Skeletal muscle tissue (tissue), 4 donors: ENCODE measurements around the gene PTPRM. TPM values are rescaled to one million over a fixed set of nuclear protein-coding genes. Genes with fewer than 3 reads are reported as not detected.

Experiments
- H3K27ac ChIP-seq: one replicate; pipeline ENCODE4 v1.7.0; 2013; ENCODE audit warnings: mild to moderate bottlenecking, low read depth, low read length, inconsistent platforms
- H3K27me3 ChIP-seq, 3 donors: one replicate each; pipeline ENCODE4 v1.7.0; 2013; ENCODE audit warnings: low read length in 3 of 3; ENCODE audit not compliant: control insufficient read depth in 3 of 3, insufficient read depth in 3 of 3
- H3K36me3 ChIP-seq, 3 donors: one replicate each; pipeline ENCODE4 v1.7.0; 2013; ENCODE audit warnings: low read length in 3 of 3; ENCODE audit not compliant: control insufficient read depth in 3 of 3, insufficient read depth in 3 of 3
- H3K4me1 ChIP-seq, 3 donors: one replicate each; pipeline ENCODE4 v1.7.0; 2013; ENCODE audit warnings: low read length in 3 of 3, mild to moderate bottlenecking in 3 of 3; ENCODE audit not compliant: control insufficient read depth in 3 of 3, insufficient read depth in 3 of 3
- H3K4me3 ChIP-seq, 3 donors: one replicate each; pipeline ENCODE4 v1.7.0; 2013; ENCODE audit warnings: low read length in 3 of 3
- H3K9ac ChIP-seq, 3 donors: one replicate each; pipeline ENCODE4 v1.7.0; 2013; ENCODE audit warnings: low read length in 3 of 3, mild to moderate bottlenecking in 3 of 3, moderate library complexity in 2 of 3, low read depth in 1 of 3
- H3K9me3 ChIP-seq, 3 donors: one replicate each; pipeline ENCODE4 v1.7.0; 2013; ENCODE audit warnings: low read length in 3 of 3; ENCODE audit not compliant: control insufficient read depth in 3 of 3
- total RNA-seq: library from RNA; depleted of rRNA; stranded (reverse); fragments of >200 nt; gene quantifications from one replicate; pipeline ENCODE4 v1.2.3, GENCODE V29; 2014
- donor health status: Osteomylitis.

Gene PTPRM
- total RNA-seq, 1 donor from 2014 or later: 68.9 TPM

DNA sequence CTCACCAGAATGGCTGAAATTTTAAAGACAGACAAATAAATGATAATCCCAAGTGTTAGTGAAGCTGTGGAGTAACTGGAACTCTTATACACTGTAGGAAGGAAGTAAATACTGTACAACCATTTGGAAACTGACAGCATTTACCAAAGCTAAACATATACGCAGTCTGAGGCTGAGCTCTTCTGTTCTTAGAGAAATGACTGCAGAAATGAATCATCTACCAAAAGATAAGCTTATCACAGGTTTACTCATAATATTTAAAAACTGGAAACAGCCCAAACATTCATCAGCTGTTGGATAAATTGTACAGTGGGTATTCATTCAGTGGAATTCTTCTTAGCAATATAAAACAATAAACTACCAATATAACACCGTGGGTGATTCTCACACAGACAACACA lies 824.0 kb downstream of the PTPRM start:
- Histone ChIP-seq H3K9ac (no peak overlapping the region), H3K9me3 (no peaks in the 10 kb centered on the region), H3K4me3 (no peak overlapping the region), H3K27me3 (no peaks in the 10 kb centered on the region), H3K4me1 (peaks cover 0 to 2% (median 0%) of the 10 kb centered on the region in 3 donors), H3K36me3 (peaks cover 33 to 51% (median 42%) of the 10 kb centered on the region in 3 donors), H3K27ac (no peak overlapping the region)

DNA sequence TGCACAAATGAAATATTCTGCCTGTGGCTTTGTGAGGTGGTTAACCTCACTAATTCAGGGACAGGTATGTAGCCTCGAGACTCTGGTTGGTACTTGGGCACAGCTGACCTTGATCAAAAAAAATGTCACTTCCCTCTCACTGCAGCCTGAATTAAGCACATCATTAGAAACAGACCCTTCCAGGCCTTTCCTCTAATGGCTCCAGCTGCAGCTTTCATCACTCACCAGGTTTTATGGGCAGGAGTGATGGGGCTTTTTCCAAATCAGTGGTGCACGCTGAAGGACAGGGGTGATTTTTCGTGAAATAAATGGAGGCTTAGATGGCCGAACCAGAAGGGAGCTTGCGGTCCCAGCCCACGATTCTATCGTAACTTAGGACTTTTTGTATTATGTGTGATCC lies 829.1 kb downstream of the PTPRM start:
- H3K36me3 ChIP-seq: peaks cover 34 to 39% (median 35%) of the 10 kb centered on the region in 3 donors
- no peak overlapping the region for H3K27ac ChIP-seq
- no peak overlapping the region for H3K9ac ChIP-seq
- H3K27me3 ChIP-seq: no peaks in the 10 kb centered on the region
- no peak overlapping the region for H3K4me3 ChIP-seq
- peaks cover 0 to 2% (median 0%) of the 10 kb centered on the region in 3 donors for H3K4me1 ChIP-seq
- no peaks in the 10 kb centered on the region for H3K9me3 ChIP-seq

DNA sequence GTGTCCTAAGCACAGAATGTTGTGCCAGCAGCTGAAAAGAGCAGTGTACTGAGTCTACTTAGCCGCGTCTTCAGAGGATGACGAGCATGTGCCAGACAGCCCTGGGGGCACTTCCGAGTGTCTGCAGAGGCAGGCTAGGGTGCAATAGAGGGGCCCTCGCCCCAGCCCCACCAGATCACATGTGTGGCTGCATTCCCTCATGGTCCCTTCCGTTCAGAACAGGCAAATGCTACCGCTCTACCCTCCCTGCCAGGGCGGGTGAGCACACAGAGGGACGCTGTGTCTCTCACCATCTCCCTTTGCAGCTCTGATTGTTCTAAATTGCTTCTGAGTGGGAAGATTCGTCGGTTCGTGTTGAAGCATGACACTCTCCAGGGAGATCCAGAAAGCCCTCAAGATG lies 829.9 kb downstream of the PTPRM start:
- H3K27me3 ChIP-seq: no peaks in the 10 kb centered on the region
- peaks cover 34 to 38% (median 37%) of the 10 kb centered on the region in 3 donors for H3K36me3 ChIP-seq
- no peak overlapping the region for H3K4me3 ChIP-seq
- H3K4me1 ChIP-seq: peaks cover 0 to 2% (median 0%) of the 10 kb centered on the region in 3 donors
- H3K9ac ChIP-seq: no peak overlapping the region
- no peaks in the 10 kb centered on the region for H3K9me3 ChIP-seq
- no peak overlapping the region for H3K27ac ChIP-seq

DNA sequence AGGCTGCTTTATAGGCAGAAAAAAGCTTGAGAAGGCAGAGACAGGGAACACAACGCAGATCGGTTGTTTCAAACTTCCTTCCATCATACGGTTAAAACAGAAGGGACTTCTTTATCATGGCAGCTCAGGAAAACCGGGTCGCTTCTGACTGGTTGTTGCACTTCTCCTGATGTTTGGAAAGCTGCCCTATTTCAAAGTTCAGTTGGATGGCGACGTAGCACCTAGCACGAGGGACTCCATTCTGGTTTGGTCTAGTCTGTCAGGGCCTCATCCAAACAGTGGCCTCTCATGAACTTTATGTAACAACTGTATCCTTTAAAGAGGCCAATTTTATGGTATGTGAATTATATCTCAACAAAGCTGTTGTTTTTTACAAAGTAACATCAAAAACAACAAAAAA lies 832.0 kb downstream of the PTPRM start:
- Histone ChIP-seq H3K27me3 (no peaks in the 10 kb centered on the region), H3K36me3 (peaks cover 36 to 38% (median 38%) of the 10 kb centered on the region in 3 donors)

DNA sequence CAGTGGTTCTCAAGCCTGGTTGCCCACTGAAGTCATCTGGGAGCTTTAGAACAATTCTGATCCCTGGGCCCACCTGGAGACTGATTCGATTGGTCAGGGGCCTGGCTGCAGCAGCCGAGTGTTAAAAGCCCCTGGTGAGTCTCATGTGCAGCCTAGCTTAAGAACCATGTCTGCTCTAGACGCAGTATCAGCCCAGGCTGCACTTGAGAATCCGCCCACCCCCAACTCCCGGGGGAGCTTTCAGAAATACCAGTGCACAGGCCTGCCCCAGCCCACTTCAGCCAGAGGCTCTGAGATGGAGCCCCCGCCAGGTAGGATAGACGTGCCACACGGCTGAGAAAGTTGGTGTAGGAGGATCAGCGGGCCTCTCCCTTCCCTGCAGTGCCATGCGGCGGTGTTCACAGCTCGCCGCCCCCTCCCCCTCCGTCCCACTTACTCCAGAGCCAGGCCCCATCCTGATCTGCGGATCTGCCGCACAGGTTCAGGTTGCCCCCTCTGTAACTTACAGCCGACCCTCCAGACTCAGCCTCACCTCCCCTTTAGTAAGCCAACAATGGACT lies 833.2 kb downstream of the PTPRM start:
- peaks cover 27 to 34% (median 30%) of the 10 kb centered on the region in 3 donors for H3K36me3 ChIP-seq
- H3K27me3 ChIP-seq: no peaks in the 10 kb centered on the region
- no peak overlapping the region for H3K9ac ChIP-seq
- H3K4me1 ChIP-seq: no peaks in the 10 kb centered on the region
- no peaks in the 10 kb centered on the region for H3K9me3 ChIP-seq
- no peak overlapping the region for H3K27ac ChIP-seq
- no peak overlapping the region for H3K4me3 ChIP-seq

More for the DNA sequence above, 832.0 kb downstream of the PTPRM start:
- H3K9me3 ChIP-seq: no peaks in the 10 kb centered on the region
- H3K9ac ChIP-seq: no peak overlapping the region
- H3K27ac ChIP-seq: no peak overlapping the region
- H3K4me1 ChIP-seq: peaks cover 0 to 2% (median 0%) of the 10 kb centered on the region in 3 donors
- no peak overlapping the region for H3K4me3 ChIP-seq

DNA sequence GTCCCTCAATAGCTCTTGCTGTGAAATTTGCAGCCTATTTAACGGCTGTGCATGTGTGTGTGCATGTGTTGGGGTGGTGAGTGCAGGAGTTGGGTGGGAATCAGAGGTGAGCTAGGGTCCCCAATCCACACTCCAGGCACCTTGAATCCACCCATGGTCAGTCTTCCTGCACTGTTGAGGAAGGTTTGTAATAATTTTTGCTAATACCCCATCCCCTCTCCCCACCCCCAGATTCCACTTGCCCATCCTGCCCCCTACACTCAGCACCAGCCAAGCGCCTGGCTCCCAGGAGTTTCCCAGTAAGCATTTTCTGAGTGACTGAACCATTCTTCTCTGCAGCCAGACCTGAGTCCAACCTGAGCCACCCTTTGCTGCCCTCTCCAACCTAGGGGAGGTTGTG lies 833.7 kb downstream of the PTPRM start:
- H3K4me3 ChIP-seq: no peak overlapping the region
- H3K27me3 ChIP-seq: no peaks in the 10 kb centered on the region
- H3K27ac ChIP-seq: no peak overlapping the region
- H3K9ac ChIP-seq: no peak overlapping the region
- peaks cover 22 to 31% (median 29%) of the 10 kb centered on the region in 3 donors for H3K36me3 ChIP-seq
- H3K9me3 ChIP-seq: no peaks in the 10 kb centered on the region
- no peaks in the 10 kb centered on the region for H3K4me1 ChIP-seq

DNA sequence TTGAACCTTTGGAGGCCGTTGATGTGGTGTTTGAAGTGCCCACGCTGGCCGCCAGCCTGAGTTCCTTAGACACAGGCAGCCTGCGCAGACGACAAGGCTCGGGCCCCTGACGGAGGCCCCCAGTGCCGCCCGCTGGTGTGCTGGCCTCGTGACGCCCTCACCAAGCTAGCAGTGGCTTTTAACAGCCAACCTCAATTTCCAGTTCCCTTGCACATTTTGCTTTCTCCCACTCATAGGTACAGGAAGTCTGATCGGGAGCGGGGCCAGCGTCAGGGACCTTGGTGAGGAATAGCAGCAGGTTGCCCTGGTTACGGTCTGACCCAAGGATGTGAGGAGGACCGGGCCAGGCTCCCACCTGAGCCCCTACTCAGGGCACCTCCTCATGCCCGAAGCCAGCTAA lies 834.5 kb downstream of the PTPRM start:
- no peak overlapping the region for H3K4me3 ChIP-seq
- peaks cover 25 to 30% (median 28%) of the 10 kb centered on the region in 3 donors for H3K36me3 ChIP-seq
- no peaks in the 10 kb centered on the region for H3K9me3 ChIP-seq
- no peak overlapping the region for H3K9ac ChIP-seq
- H3K27me3 ChIP-seq: no peaks in the 10 kb centered on the region
- H3K4me1 ChIP-seq: no peaks in the 10 kb centered on the region
- no peak overlapping the region for H3K27ac ChIP-seq

DNA sequence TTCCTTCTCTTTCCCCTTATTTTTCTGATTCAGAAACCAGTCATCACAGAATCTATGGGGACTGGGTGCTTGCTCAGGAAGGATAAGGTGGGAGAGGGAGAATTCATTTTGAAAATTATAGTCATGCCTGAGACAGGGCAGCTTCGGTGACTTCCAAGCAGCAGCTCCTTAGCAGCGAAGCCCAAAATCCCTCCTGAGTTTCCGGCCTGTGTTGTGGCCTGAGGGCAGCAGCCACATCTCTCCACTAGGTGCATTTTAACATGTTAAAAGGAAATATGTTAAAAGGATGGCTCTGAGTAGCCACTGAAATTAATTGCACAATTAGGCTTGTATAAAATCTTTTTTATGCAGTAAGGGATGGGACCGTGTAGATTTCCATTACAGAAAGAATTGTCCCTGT lies 835.1 kb downstream of the PTPRM start:
- Histone ChIP-seq H3K36me3 (peaks cover 24 to 30% (median 27%) of the 10 kb centered on the region in 3 donors), H3K4me1 (no peaks in the 10 kb centered on the region)

DNA sequence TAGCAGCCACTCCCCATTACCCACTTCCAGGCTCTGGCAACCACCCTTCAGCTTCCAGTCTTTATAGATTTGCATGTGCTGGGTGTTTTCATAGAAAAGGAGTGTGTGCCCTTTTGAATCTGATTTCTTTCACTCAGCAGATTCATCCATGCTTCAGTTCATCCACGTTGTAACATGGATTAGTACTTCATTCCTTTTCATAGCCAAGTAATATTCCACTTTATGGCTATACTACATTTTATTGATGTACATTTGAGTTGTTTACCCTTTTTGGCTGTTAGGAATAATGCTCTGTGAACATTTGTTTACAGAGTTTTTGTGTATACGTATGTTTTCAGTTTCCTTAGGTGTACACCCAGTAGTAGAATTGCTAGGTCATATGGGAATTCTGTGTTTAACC lies 836.6 kb downstream of the PTPRM start:
- Histone ChIP-seq H3K9me3 (no peaks in the 10 kb centered on the region), H3K4me1 (no peaks in the 10 kb centered on the region), H3K27ac (no peak overlapping the region), H3K9ac (no peak overlapping the region), H3K36me3 (peaks cover 22 to 30% (median 28%) of the 10 kb centered on the region in 3 donors), H3K27me3 (no peaks in the 10 kb centered on the region), H3K4me3 (no peak overlapping the region)

More for the DNA sequence above, 835.1 kb downstream of the PTPRM start:
- H3K27me3 ChIP-seq: no peaks in the 10 kb centered on the region
- H3K9me3 ChIP-seq: no peaks in the 10 kb centered on the region
- H3K4me3 ChIP-seq: no peak overlapping the region
- no peak overlapping the region for H3K9ac ChIP-seq
- no peak overlapping the region for H3K27ac ChIP-seq

DNA sequence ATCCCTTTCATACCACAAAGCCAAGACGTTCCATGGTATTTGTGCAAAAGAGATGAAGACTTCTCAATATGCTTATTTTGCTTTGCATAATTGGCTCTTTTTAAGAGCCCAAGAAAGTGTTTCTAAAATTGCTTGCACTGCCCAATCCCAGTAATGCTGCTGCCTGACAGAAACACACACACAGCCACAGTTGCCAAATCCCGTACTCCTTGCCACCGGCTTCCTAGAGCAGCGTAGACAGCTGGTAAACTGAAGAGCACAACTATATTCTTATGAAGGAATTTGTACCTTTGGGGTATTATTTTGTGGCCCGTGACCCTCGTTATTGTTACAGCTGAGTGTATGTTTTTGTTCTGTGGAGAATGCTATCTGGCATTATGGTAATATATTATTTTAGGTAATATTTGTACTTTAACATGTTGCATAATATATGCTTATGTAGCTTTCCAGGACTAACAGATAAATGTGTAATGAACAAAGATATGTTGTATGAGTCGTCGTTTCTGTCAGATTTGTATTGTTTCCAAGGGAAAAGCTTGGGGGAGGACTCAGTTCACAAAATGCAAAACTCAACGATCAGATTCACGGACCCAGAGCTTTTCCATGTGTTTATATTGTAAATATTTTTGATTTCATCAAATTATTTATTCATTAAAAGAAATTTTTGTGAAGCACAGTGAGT lies 839.2 kb downstream of the PTPRM start:
- no peak overlapping the region for H3K4me3 ChIP-seq
- H3K9ac ChIP-seq: no peak overlapping the region
- no peaks in the 10 kb centered on the region for H3K27me3 ChIP-seq
- H3K4me1 ChIP-seq: no peaks in the 10 kb centered on the region
- peaks cover 0 to 1% (median 0%) of the 10 kb centered on the region in 3 donors for H3K9me3 ChIP-seq
- no peak overlapping the region for H3K27ac ChIP-seq
- H3K36me3 ChIP-seq: peaks cover 16 to 25% (median 21%) of the 10 kb centered on the region in 3 donors
